HepG2 (cell line): Measurements from ENCODE around the gene RGS11. TPM values are rescaled to one million over a fixed set of nuclear protein-coding genes. Genes with fewer than 3 reads are reported as not detected.

ENCODE experiments used
- ARID3A ChIP-seq: IDR thresholded peaks from 2 replicates; pipeline ENCODE4 v1.6.1; 2012; ENCODE audit warnings: low read depth, low read length, improper control_type of control experiment
- HMG20B ChIP-seq: conservative IDR thresholded peaks from 2 replicates; pipeline ENCODE4 v1.6.1; 2016; ENCODE audit warnings: missing genetic modification reagents, missing compliant biosample characterization
- HNF1A ChIP-seq, 2 experiments: sonication (generic) in 1 of 2; formaldehyde crosslinking in 1 of 2; IDR thresholded peaks; 2 replicates each; pipeline versions ENCODE4 v1.4.0 to v1.6.1; 2016 to 2020; ENCODE audit warnings: borderline replicate concordance in 1 of 2, low read depth in 1 of 2, mild to moderate bottlenecking in 1 of 2, missing genetic modification reagents in 1 of 2
- KDM5A ChIP-seq: fragments of 200-600 bp; sonication (generic); IDR thresholded peaks from 2 replicates; pipeline ENCODE4 v1.7.0; 2018; ENCODE audit warnings: antibody characterized with exemption, mild to moderate bottlenecking, low read length, borderline replicate concordance
- PHB2 ChIP-seq: fragments of 450-650 bp; IDR thresholded peaks from 2 replicates; pipeline ENCODE4 v1.6.1; 2018; ENCODE audit not compliant: partially characterized antibody
- SNAI1 ChIP-seq: sonication (generic); formaldehyde crosslinking; IDR thresholded peaks from 2 replicates; pipeline ENCODE4 v1.5.0; 2020; ENCODE audit warnings: mild to moderate bottlenecking, missing genetic modification reagents, borderline replicate concordance
- THAP11 ChIP-seq: IDR thresholded peaks from 2 replicates; pipeline ENCODE4 v1.6.1; 2016; ENCODE audit warnings: missing biosample characterization, missing genetic modification reagents
- ZBTB40 ChIP-seq, 2 experiments: fragments of 450-650 bp in 1 of 2; sonication (generic) in 1 of 2; formaldehyde crosslinking in 1 of 2; IDR thresholded peaks; 2 replicates each; pipeline versions ENCODE4 v1.6.1 to v1.8.0; 2016 to 2022; ENCODE audit warnings: antibody characterized with exemption in 1 of 2, mild to moderate bottlenecking in 1 of 2, missing genetic modification reagents in 1 of 2
- ZNF550 ChIP-seq: sonication (generic); formaldehyde crosslinking; IDR thresholded peaks from 2 replicates; pipeline ENCODE4 v1.4.0; 2020; ENCODE audit warnings: mild to moderate bottlenecking, missing genetic modification reagents, borderline replicate concordance
- polyA plus RNA-seq, 8 experiments: library from polyadenylated mRNA; depleted of rRNA in 3 of 8; stranded (reverse) in 7 of 8; unstranded in 1 of 8; fragments of >200 nt; fragmentation: Illumina TruSeq in 4 of 8; extraction: Trizol in 4 of 8; gene quantifications; 2 replicates each; pipeline versions ENCODE4 v1.2.1 to v1.2.3, GENCODE V29; 2011 to 2016; ENCODE audit warnings: low read depth in 4 of 8, missing spikeins in 1 of 8, mixed read lengths in 1 of 8; ENCODE audit not compliant: insufficient read depth in 1 of 8
- total RNA-seq, 5 experiments: library from RNA; depleted of rRNA; stranded (reverse); fragments of >200 nt; fragmentation: Illumina TruSeq; extraction: Trizol; gene quantifications; 2 replicates each; pipeline ENCODE4 v1.2.3, GENCODE V29; 2016; ENCODE audit warnings: low read depth in 1 of 5

RGS11 gene
- total and polyA plus RNA-seq, 2 of the 13 experiments (the other 11 are each of a cell fraction or from before 2014, with no cell fraction given) = 0.11 TPM; not detected in 1

GRCh38 chr16:228852-229730 lies 46.7 kb downstream of the RGS11 start, which contains the start of gene LUC7L (continued):
- no peak; the same call in 1 of the 2 replicates for TF ChIP-seq ZBTB40 (IDR thresholded peaks at IDR 0.05)
- TF ChIP-seq ZBTB40 (CRISPR knock-in tag; IDR thresholded peaks at IDR 0.05) = peak; percentile 94
- no peak for TF ChIP-seq ARID3A
- peak; percentile 100 for TF ChIP-seq THAP11 (CRISPR knock-in tag)
- peak; percentile 80 for TF ChIP-seq HMG20B
- TF ChIP-seq ZNF550 (CRISPR knock-in tag) = peak; percentile 91
- TF ChIP-seq HNF1A (IDR thresholded peaks at IDR 0.05; ENCODE audit: low read depth) = no peak
- TF ChIP-seq HNF1A (CRISPR knock-in tag; IDR thresholded peaks at IDR 0.05; ENCODE audit: borderline replicate concordance) = no peak
- peak; percentile 79; the same call in 1 of the 2 replicates for TF ChIP-seq SNAI1 (CRISPR knock-in tag)
- TF ChIP-seq KDM5A = peak; percentile 80; the same call in 1 of the 2 replicates
- TF ChIP-seq PHB2 = no peak
